Rectal smooth muscle tissue (tissue), 1 donor: Measurements from ENCODE around the gene KHDC4.

Experiments used
- H3K27ac ChIP-seq: one replicate; pipeline ENCODE4 v1.7.0; 2013; ENCODE audit warnings: low read depth, low read length, inconsistent platforms
- H3K27me3 ChIP-seq: one replicate; pipeline ENCODE4 v1.7.0; 2013; ENCODE audit warnings: low read length; ENCODE audit not compliant: control insufficient read depth, insufficient read depth
- H3K36me3 ChIP-seq: one replicate; pipeline ENCODE4 v1.7.0; 2013; ENCODE audit warnings: low read length; ENCODE audit not compliant: control insufficient read depth, insufficient read depth
- H3K4me1 ChIP-seq: one replicate; pipeline ENCODE4 v1.7.0; 2013; ENCODE audit warnings: low read length; ENCODE audit not compliant: control insufficient read depth, insufficient read depth
- H3K4me3 ChIP-seq: one replicate; pipeline ENCODE4 v1.7.0; 2013; ENCODE audit warnings: low read length
- H3K9ac ChIP-seq: one replicate; pipeline ENCODE4 v1.7.0; 2013; ENCODE audit warnings: low read length

Gene KHDC4

DNA sequence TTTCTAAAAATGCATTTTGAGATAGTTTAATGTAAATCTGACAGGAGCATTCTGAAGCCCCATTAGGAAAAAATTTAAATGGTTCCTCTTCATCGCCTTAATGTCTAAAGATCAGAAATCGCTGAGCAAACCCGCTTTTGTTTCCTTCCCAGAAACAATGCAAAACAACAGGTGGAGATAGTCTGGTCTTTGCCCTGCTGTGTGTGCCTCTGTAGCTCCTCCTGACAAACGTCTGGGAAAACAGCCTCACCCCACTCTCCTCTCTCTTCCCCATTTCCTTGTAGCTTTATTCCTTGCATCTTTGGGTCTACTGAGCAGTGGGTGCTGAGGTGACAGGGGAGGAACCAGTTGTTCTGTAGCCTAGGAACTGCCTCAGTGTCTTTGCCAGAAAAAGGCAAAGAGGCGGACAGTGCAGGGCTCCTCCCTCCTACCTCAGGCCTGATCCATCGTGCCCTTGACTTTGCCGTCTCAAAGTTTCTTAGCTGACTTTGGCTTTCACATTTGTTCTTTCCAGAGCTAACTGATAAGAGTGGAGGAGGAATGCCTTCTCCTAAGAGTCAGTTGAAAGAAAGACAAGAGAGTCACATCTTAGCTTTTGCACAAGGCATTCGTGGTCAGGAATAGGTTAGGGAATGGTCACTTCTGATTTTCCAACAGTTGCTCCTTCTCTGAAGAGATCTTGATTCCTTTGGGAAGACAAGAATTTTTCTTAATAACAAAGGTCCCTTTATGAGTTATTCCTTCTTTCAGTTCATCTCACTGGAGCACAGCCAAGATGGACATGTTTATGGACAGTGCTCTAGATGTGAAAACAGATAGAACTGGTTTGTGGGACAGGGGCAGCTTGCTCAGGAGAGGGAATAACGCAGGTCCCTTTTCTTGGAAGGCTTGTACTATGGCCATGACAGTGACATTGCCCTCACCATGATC, 49.9 kb downstream of the KHDC4 start:
- no peak overlapping the region for H3K9ac ChIP-seq
- H3K27me3 ChIP-seq, result no peaks in the 10 kb centered on the region
- no peak overlapping the region for H3K27ac ChIP-seq
- H3K36me3 ChIP-seq, result no peaks in the 10 kb centered on the region
- no peaks in the 10 kb centered on the region for H3K4me1 ChIP-seq
- H3K4me3 ChIP-seq, result no peak overlapping the region

DNA sequence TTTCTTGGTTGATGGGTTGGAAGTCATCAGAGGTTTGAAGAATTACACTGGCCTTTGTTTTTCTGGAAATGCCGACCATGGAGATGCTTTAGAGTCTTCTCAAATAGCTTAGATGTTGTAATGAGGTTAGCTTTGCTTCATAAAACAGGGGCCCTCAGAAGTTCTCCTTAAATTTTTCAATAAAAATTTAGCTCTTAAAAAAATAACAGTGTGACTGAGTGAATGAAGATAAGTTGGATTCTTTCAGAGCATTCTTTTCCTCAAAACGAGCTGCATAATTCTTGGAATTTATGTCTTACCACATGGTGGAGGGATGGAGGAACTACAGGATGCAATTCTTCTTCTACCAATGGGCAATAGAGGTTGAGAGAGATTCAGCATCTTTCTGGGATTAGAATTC, 51.4 kb downstream of the KHDC4 start:
- H3K4me1 ChIP-seq, result no peaks in the 10 kb centered on the region
- H3K9ac ChIP-seq, result no peak overlapping the region
- no peak overlapping the region for H3K4me3 ChIP-seq
- no peak overlapping the region for H3K27ac ChIP-seq
- H3K27me3 ChIP-seq, result no peaks in the 10 kb centered on the region
- no peaks in the 10 kb centered on the region for H3K36me3 ChIP-seq

GRCh38 chr1:155882235-155882634, 52.0 kb downstream of the KHDC4 start:
- Histone ChIP-seq H3K9ac (no peak overlapping the region), H3K27ac (no peak overlapping the region), H3K36me3 (no peaks in the 10 kb centered on the region), H3K4me1 (no peaks in the 10 kb centered on the region), H3K27me3 (no peaks in the 10 kb centered on the region), H3K4me3 (no peak overlapping the region)

DNA sequence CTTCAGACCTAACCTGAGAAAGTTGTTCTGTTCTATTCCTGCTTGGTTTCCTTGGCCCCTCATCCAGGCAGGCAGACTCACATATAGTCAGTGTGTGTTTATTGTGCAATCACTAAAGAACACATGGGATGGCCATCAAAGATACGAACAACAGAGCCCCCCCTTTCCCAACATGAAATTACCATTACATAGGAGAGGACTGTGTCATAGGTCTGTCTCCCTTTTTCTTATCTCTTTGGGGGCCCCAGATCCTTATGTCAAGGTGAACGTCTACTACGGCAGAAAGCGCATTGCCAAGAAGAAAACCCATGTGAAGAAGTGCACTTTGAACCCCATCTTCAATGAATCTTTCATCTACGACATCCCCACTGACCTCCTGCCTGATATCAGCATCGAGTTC, 53.3 kb downstream of the KHDC4 start:
- no peak overlapping the region for H3K4me3 ChIP-seq
- no peaks in the 10 kb centered on the region for H3K4me1 ChIP-seq
- no peak overlapping the region for H3K27ac ChIP-seq
- H3K27me3 ChIP-seq, result no peaks in the 10 kb centered on the region
- H3K9ac ChIP-seq, result no peak overlapping the region
- H3K36me3 ChIP-seq, result no peaks in the 10 kb centered on the region

DNA sequence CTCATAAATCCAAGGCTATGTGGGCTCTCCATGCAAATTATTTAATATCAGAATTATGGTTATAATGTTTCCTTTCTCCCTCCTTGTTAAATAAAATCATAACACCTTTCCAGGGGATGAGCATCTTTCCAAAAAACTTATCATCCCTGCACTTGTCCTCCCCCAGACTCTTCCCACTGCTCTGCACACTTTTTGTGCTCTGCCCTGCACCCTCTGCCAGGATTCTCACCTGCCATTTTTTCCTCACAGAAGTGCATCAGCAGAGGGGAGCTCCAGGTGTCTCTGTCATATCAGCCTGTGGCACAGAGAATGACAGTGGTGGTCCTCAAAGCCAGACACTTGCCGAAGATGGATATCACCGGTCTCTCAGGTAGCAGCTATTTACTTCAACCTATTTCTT, 54.0 kb downstream of the KHDC4 start:
- Histone ChIP-seq H3K36me3 (no peaks in the 10 kb centered on the region), H3K27ac (no peak overlapping the region), H3K27me3 (no peaks in the 10 kb centered on the region), H3K4me1 (no peaks in the 10 kb centered on the region), H3K4me3 (no peak overlapping the region), H3K9ac (no peak overlapping the region)

DNA sequence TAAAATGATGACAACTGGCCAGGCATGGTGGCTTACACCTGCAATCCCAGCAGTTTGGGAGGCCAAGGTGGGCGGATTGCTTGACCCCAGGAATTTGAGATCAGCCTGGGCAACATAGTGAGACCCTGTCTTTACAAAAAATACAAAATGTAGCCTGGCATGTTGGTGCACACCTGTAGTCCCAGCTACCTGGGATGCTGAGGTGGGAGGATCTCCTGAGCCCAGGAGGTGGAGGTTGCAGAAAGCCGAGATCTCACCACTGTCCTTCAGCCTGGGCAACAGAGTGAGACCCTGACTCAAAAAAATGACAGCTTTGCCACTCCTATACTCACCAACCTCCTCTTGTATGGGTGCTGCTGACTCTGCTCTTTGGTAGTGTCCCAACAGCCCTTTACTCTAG, 56.3 kb downstream of the KHDC4 start:
- Histone ChIP-seq H3K4me1 (no peaks in the 10 kb centered on the region), H3K27ac (no peak overlapping the region), H3K9ac (no peak overlapping the region), H3K27me3 (no peaks in the 10 kb centered on the region), H3K4me3 (no peak overlapping the region), H3K36me3 (no peaks in the 10 kb centered on the region)

DNA sequence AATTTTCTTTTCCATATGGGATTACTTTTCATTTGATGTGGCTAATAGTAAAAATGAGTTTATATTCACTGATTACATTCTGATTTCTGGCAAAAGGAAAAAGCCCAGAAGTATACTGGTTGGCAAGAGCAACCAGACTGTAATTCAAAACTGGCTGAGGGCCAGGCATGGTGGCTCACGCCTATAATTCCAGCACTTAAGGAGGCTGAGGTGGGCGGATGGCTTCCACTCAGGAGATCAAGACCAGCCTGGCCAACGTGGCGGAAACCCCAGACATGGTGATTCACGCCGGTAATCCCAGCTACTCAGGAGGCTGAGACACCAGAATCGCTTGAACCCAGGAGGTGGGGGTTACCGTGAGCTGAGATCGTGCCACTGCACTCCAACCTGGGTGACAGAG, 60.4 kb downstream of the KHDC4 start:
- Histone ChIP-seq H3K9ac (no peak overlapping the region), H3K27ac (no peak overlapping the region), H3K36me3 (no peaks in the 10 kb centered on the region), H3K4me3 (no peak overlapping the region), H3K27me3 (no peaks in the 10 kb centered on the region), H3K4me1 (no peaks in the 10 kb centered on the region)

DNA sequence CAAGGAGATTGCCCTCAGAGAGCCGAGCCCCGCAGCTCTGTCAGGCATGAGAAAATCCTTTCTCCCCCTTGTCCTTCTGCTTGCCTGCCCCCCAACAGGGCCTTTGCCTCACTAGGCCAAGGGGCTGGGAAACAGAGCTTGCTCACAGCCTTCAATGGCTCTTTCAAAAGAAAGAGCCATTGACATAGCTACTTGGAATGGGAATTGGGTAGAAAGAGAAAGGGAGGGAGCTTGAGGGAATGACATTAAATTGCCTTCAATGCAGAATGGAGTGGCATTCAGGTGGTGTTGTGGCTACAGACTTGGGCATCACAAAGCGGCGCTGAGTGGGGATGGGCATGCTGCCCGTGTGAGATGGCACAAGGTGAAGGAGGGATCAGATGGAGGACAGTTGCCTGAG, 61.7 kb downstream of the KHDC4 start:
- H3K27ac ChIP-seq, result no peak overlapping the region
- no peak overlapping the region for H3K9ac ChIP-seq
- no peak overlapping the region for H3K4me3 ChIP-seq
- H3K27me3 ChIP-seq, result no peaks in the 10 kb centered on the region
- no peaks in the 10 kb centered on the region for H3K36me3 ChIP-seq
- no peaks in the 10 kb centered on the region for H3K4me1 ChIP-seq

DNA sequence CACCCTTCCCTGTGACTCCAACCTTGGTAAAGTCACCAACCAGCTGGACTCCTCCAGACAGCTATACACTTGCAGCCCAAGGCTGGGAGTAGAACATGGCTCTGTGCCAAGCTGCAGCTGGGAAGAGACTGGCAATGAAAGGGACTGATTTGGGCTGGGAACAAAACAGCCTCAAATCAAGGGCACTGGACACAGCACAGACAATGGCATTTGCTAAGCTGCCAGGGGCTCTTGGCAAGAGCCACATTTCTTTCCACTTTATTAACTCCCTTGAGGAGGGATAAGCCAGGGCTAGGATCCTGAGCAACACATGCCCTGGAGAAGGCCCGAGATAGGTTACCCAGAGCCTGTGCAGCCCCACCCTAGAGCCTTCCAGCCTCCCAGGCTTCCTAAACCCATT, 62.8 kb downstream of the KHDC4 start:
- Histone ChIP-seq H3K27ac (peak overlapping the region; percentile 32), H3K4me1 (no peaks in the 10 kb centered on the region)

GRCh38 chr1:155867766-155868165, 66.4 kb downstream of the KHDC4 start:
- no peaks in the 10 kb centered on the region for H3K36me3 ChIP-seq
- H3K27ac ChIP-seq, result no peak overlapping the region

More for the DNA sequence above, 62.8 kb downstream of the KHDC4 start:
- H3K4me3 ChIP-seq, result no peak overlapping the region
- no peak overlapping the region for H3K9ac ChIP-seq
- H3K27me3 ChIP-seq, result no peaks in the 10 kb centered on the region
- H3K36me3 ChIP-seq, result no peaks in the 10 kb centered on the region

GRCh38 chr1:155864393-155864792, 69.8 kb downstream of the KHDC4 start:
- no peaks in the 10 kb centered on the region for H3K27me3 ChIP-seq
- peaks cover 2% of the 10 kb centered on the region for H3K4me1 ChIP-seq
- no peak overlapping the region for H3K27ac ChIP-seq
- no peaks in the 10 kb centered on the region for H3K36me3 ChIP-seq
- H3K4me3 ChIP-seq, result no peak overlapping the region
- H3K9ac ChIP-seq, result no peak overlapping the region

More at GRCh38 chr1:155867766-155868165, 66.4 kb downstream of the KHDC4 start:
- no peak overlapping the region for H3K9ac ChIP-seq
- no peaks in the 10 kb centered on the region for H3K27me3 ChIP-seq
- no peak overlapping the region for H3K4me3 ChIP-seq
- no peaks in the 10 kb centered on the region for H3K4me1 ChIP-seq
